HepG2 (cell line): ENCODE measurements around the gene MPG. TPM values are rescaled to one million over a fixed set of nuclear protein-coding genes. Genes with fewer than 3 reads are reported as not detected.

Experiments used
- BHLHE40 ChIP-seq: IDR thresholded peaks from 2 replicates; pipeline ENCODE4 v1.6.1; 2011; ENCODE audit warnings: low read length, improper control_type of control experiment
- CEBPG ChIP-seq: IDR thresholded peaks from 2 replicates; pipeline ENCODE4 v1.6.1; 2016
- CHD2 ChIP-seq: IDR thresholded peaks from 2 replicates; pipeline ENCODE4 v1.6.1; 2011; ENCODE audit warnings: low read depth, low read length, improper control_type of control experiment
- DBP ChIP-seq: sonication (generic); formaldehyde crosslinking; IDR thresholded peaks from 2 replicates; pipeline ENCODE4 v1.4.0; 2020; ENCODE audit warnings: missing genetic modification reagents; ENCODE audit errors: not compliant biosample characterization
- EED ChIP-seq: sonication (generic); formaldehyde crosslinking; IDR thresholded peaks from 2 replicates; pipeline ENCODE4 v1.5.0; 2020; ENCODE audit warnings: mild to moderate bottlenecking, missing genetic modification reagents
- ETS1 ChIP-seq: sonication (generic); formaldehyde crosslinking; IDR thresholded peaks from 2 replicates; pipeline ENCODE4 v1.4.0; 2020; ENCODE audit warnings: missing genetic modification reagents
- GABPB1 ChIP-seq: IDR thresholded peaks from 2 replicates; pipeline ENCODE4 v1.6.1; 2016; ENCODE audit warnings: mild to moderate bottlenecking, missing genetic modification reagents, moderate library complexity, missing compliant biosample characterization
- KDM1A ChIP-seq: IDR thresholded peaks from 2 replicates; pipeline ENCODE4 v1.6.1; 2016; ENCODE audit warnings: missing compliant biosample characterization
- MBNL3 ChIP-seq: fragments of 250-450 bp; sonication (Bioruptor Pico); conservative IDR thresholded peaks from 2 replicates; pipeline ENCODE4 v1.8.0; 2022; ENCODE audit warnings: mild to moderate bottlenecking, inconsistent platforms
- MED13 ChIP-seq: sonication (generic); formaldehyde crosslinking; IDR thresholded peaks from 2 replicates; pipeline ENCODE4 v1.5.0; 2020; ENCODE audit warnings: missing genetic modification reagents
- MEF2D ChIP-seq: sonication (generic); formaldehyde crosslinking; IDR thresholded peaks from 2 replicates; pipeline ENCODE4 v1.5.1; 2020; ENCODE audit warnings: mild to moderate bottlenecking, missing genetic modification reagents
- MEIS1 ChIP-seq: sonication (generic); formaldehyde crosslinking; IDR thresholded peaks from 2 replicates; pipeline ENCODE4 v1.9.0; 2021; ENCODE audit warnings: mild to moderate bottlenecking, missing genetic modification reagents, moderate library complexity, borderline replicate concordance
- MLXIP ChIP-seq: sonication (generic); formaldehyde crosslinking; IDR thresholded peaks from 2 replicates; pipeline ENCODE4 v1.9.0; 2021; ENCODE audit warnings: missing genetic modification reagents, borderline replicate concordance
- MTA1 ChIP-seq: sonication (generic); formaldehyde crosslinking; IDR thresholded peaks from 2 replicates; pipeline ENCODE4 v1.4.0; 2020; ENCODE audit warnings: missing genetic modification reagents, mild to moderate bottlenecking, borderline replicate concordance
- NPAS2 ChIP-seq: sonication (generic); formaldehyde crosslinking; IDR thresholded peaks from 2 replicates; pipeline ENCODE4 v1.8.0; 2022; ENCODE audit warnings: mild to moderate bottlenecking, missing genetic modification reagents, borderline replicate concordance
- PTBP1 ChIP-seq: fragments of 200-400 bp; formaldehyde crosslinking; IDR thresholded peaks from 2 replicates; pipeline ENCODE4 v1.6.1; 2018; ENCODE audit warnings: low read length, low read depth; ENCODE audit not compliant: poor library complexity, severe bottlenecking
- SNAI1 ChIP-seq: sonication (generic); formaldehyde crosslinking; IDR thresholded peaks from 2 replicates; pipeline ENCODE4 v1.5.0; 2020; ENCODE audit warnings: mild to moderate bottlenecking, missing genetic modification reagents, borderline replicate concordance
- SRSF9 ChIP-seq: fragments of 200-400 bp; formaldehyde crosslinking; IDR thresholded peaks from 2 replicates; pipeline ENCODE4 v1.6.1; 2018; ENCODE audit warnings: borderline replicate concordance, mild to moderate bottlenecking, low read depth, low read length; ENCODE audit not compliant: insufficient read depth, poor library complexity, severe bottlenecking
- ZFP82 ChIP-seq: sonication (generic); formaldehyde crosslinking; IDR thresholded peaks from 2 replicates; pipeline ENCODE4 v1.5.1; 2020; ENCODE audit warnings: mild to moderate bottlenecking, missing genetic modification reagents, borderline replicate concordance
- ZFX ChIP-seq: sonication (generic); formaldehyde crosslinking; IDR thresholded peaks from 2 replicates; pipeline ENCODE4 v1.4.0; 2020; ENCODE audit warnings: mild to moderate bottlenecking, low read depth, missing genetic modification reagents, moderate library complexity
- ZFYVE20 ChIP-seq: sonication (generic); formaldehyde crosslinking; IDR thresholded peaks from 2 replicates; pipeline ENCODE4 v1.8.0; 2023; ENCODE audit warnings: low read depth, mild to moderate bottlenecking, moderate library complexity, missing genetic modification reagents, borderline replicate concordance
- ZKSCAN8 ChIP-seq: IDR thresholded peaks from 2 replicates; pipeline ENCODE4 v1.6.1; 2016; ENCODE audit warnings: borderline replicate concordance, missing genetic modification reagents, missing compliant biosample characterization
- ZMYM4 ChIP-seq: sonication (generic); formaldehyde crosslinking; IDR thresholded peaks from 2 replicates; pipeline ENCODE4 v1.8.1; 2023; ENCODE audit warnings: mild to moderate bottlenecking, missing genetic modification reagents
- ZNF225 ChIP-seq: sonication (generic); formaldehyde crosslinking; IDR thresholded peaks from 2 replicates; pipeline ENCODE4 v1.4.0; 2020; ENCODE audit warnings: mild to moderate bottlenecking, missing genetic modification reagents
- ZNF264 ChIP-seq: sonication (generic); formaldehyde crosslinking; IDR thresholded peaks from 2 replicates; pipeline ENCODE4 v1.4.0; 2020; ENCODE audit warnings: missing genetic modification reagents
- ZNF354B ChIP-seq: sonication (generic); formaldehyde crosslinking; IDR thresholded peaks from 2 replicates; pipeline ENCODE4 v1.8.0; 2022; ENCODE audit warnings: mild to moderate bottlenecking, missing genetic modification reagents
- ZNF703 ChIP-seq: sonication (generic); formaldehyde crosslinking; IDR thresholded peaks from 2 replicates; pipeline ENCODE4 v1.5.1; 2020; ENCODE audit warnings: missing genetic modification reagents, mild to moderate bottlenecking, moderate library complexity, borderline replicate concordance
- ZNF720 ChIP-seq: sonication (generic); formaldehyde crosslinking; IDR thresholded peaks from 2 replicates; pipeline ENCODE4 v1.4.0; 2020; ENCODE audit warnings: missing genetic modification reagents
- polyA plus RNA-seq, 8 experiments: library from polyadenylated mRNA; depleted of rRNA in 3 of 8; stranded (reverse) in 7 of 8; unstranded in 1 of 8; fragments of >200 nt; fragmentation: Illumina TruSeq in 4 of 8; extraction: Trizol in 4 of 8; gene quantifications; 2 replicates each; pipeline versions ENCODE4 v1.2.1 to v1.2.3, GENCODE V29; 2011 to 2016; ENCODE audit warnings: low read depth in 4 of 8, missing spikeins in 1 of 8, mixed read lengths in 1 of 8; ENCODE audit not compliant: insufficient read depth in 1 of 8
- total RNA-seq, 5 experiments: library from RNA; depleted of rRNA; stranded (reverse); fragments of >200 nt; fragmentation: Illumina TruSeq; extraction: Trizol; gene quantifications; 2 replicates each; pipeline ENCODE4 v1.2.3, GENCODE V29; 2016; ENCODE audit warnings: low read depth in 1 of 5

MPG gene
- total and polyA plus RNA-seq, 2 of the 13 experiments (the other 11 are each of a cell fraction or from before 2014, with no cell fraction given) = 59.1 to 62.5 TPM

GRCh38 chr16:77807-78443 lies at the start of gene MPG (continued):
- TF ChIP-seq DBP (no peak), KDM1A (no peak), ZNF264 (CRISPR knock-in tag) (no peak), ZMYM4 (0 out of 2 replicates have a peak, but pooled peaks have one; percentile 4), ZNF225 (CRISPR knock-in tag) (no peak), ETS1 (no peak), ZFX (peak; percentile 55; the same call in 1 of the 2 replicates), ZNF720 (CRISPR knock-in tag) (no peak), ZFP82 (CRISPR knock-in tag) (no peak), SRSF9 (no peak), MLXIP (no peak), MBNL3 (CRISPR knock-in tag) (no peak), CHD2 (no peak), ZKSCAN8 (CRISPR knock-in tag) (no peak; the same call in 1 of the 2 replicates), SNAI1 (CRISPR knock-in tag) (0 out of 2 replicates have a peak, but pooled peaks have one; percentile 45), MED13 (CRISPR knock-in tag) (no peak), NPAS2 (CRISPR knock-in tag) (no peak), ZFYVE20 (CRISPR knock-in tag) (no peak), MEF2D (CRISPR knock-in tag) (no peak), GABPB1 (peak; percentile 83), ZNF703 (no peak), BHLHE40 (no peak), CEBPG (no peak), MTA1 (CRISPR knock-in tag) (no peak), EED (CRISPR knock-in tag) (no peak), MEIS1 (CRISPR knock-in tag) (no peak), ZNF354B (CRISPR knock-in tag) (no peak), PTBP1 (no peak)
